CD4-positive, alpha-beta T cell (primary cell): ENCODE data around the gene TTC33. TPM values are rescaled to one million over a fixed set of nuclear protein-coding genes. Genes with fewer than 3 reads are reported as not detected.
A peak's percentile ranks its signal among the peaks of the same experiment; 100 is the strongest.

Experiments used
- ATAC-seq: fragments of 200-7000 bp; cut with Tn5 transposase; one replicate; pipeline ENCODE4 v1.10.0; 2022; ENCODE audit warnings: mild to moderate bottlenecking; ENCODE audit not compliant: poor library complexity
- CTCF ChIA-PET: fragments of 350-600 bp; sonication (Branson Sonifier 250); formaldehyde crosslinking; loops from one replicate; lab custom pipeline; 2021; ENCODE audit warnings: antibody characterized with exemption, inconsistent platforms; lab: Charles Lee
- POLR2A ChIA-PET: fragments of 350-600 bp; sonication (Branson Sonifier 250); formaldehyde crosslinking; loops from one replicate; lab custom pipeline; 2021; ENCODE audit warnings: antibody characterized with exemption, inconsistent platforms; lab: Charles Lee
- DNase-seq, 14 experiments: peaks; one replicate each; pipeline ENCODE4 v3.0.0-alpha.2; 2013 to 2020; ENCODE audit warnings: mixed read lengths in 2 of 14
- H3K27ac ChIP-seq, 2 donors: one replicate each; pipeline versions ENCODE4 v1.5.1 to v1.7.0; 2013; ENCODE audit warnings: low read length in 2 of 2, low read depth in 1 of 2, mild to moderate bottlenecking in 1 of 2
- H3K27me3 ChIP-seq, 2 experiments: 1 replicate in 1 of 2; 2 replicates in 1 of 2; pipeline versions ENCODE4 v1.6.1 to v1.7.0; 2013; ENCODE audit warnings: low read length in 2 of 2, control low read depth in 1 of 2, mild to moderate bottlenecking in 1 of 2, moderate library complexity in 1 of 2; ENCODE audit not compliant: insufficient read depth in 2 of 2, control insufficient read depth in 1 of 2
- H3K36me3 ChIP-seq: one replicate; pipeline ENCODE4 v1.6.1; 2013; ENCODE audit warnings: low read length, control low read depth; ENCODE audit not compliant: insufficient read depth
- H3K4me1 ChIP-seq: one replicate; pipeline ENCODE4 v1.6.1; 2013; ENCODE audit warnings: low read length, control low read depth; ENCODE audit not compliant: insufficient read depth
- H3K4me3 ChIP-seq: one replicate; pipeline ENCODE4 v1.5.1; 2013; ENCODE audit warnings: mild to moderate bottlenecking, low read length, moderate library complexity
- H3K9me3 ChIP-seq, 2 experiments: 1 replicate in 1 of 2; 2 replicates in 1 of 2; pipeline versions ENCODE4 v1.6.1 to v1.7.0; 2013; ENCODE audit warnings: low read length in 2 of 2, mild to moderate bottlenecking in 2 of 2, control low read depth in 1 of 2, moderate library complexity in 1 of 2; ENCODE audit not compliant: control insufficient read depth in 1 of 2, insufficient read depth in 1 of 2
- H3K27ac Mint-ChIP-seq: one replicate; pipeline ENCODE4 v1.8.0; 2020; ENCODE audit warnings: mixed read lengths
- H3K27me3 Mint-ChIP-seq: one replicate; pipeline ENCODE4 v1.8.0; 2021; ENCODE audit warnings: mixed read lengths
- H3K36me3 Mint-ChIP-seq: one replicate; pipeline ENCODE4 v1.8.0; 2021; ENCODE audit warnings: low read depth, mixed read lengths
- H3K4me1 Mint-ChIP-seq: one replicate; pipeline ENCODE4 v1.8.0; 2021; ENCODE audit warnings: low read depth, mixed read lengths
- H3K4me3 Mint-ChIP-seq: one replicate; pipeline ENCODE4 v1.8.0; 2020; ENCODE audit warnings: mild to moderate bottlenecking, mixed read lengths
- H3K9me3 Mint-ChIP-seq: one replicate; pipeline ENCODE4 v1.8.0; 2020; ENCODE audit warnings: mixed read lengths
- intact Hi-C, 2 experiments: fragments of 100-400 bp; cut with DNase I in 1 of 2; cut with micrococcal nuclease in 1 of 2; formaldehyde crosslinking; loops; one replicate each; pipeline versions ENCODE4 v1.15.1 to v1.9.0; 2023 to 2025; cut with DNase I, micrococcal nuclease
- total RNA-seq, 174 experiments: library from RNA in 2 of 174; stranded (reverse) in 2 of 174; gene quantifications; one replicate each; pipeline ENCODE4 v1.2.3 and lab custom pipeline; 2021 to 2026
- TF ChIP-seq, protein P1 (sequence below): fragments of 200-600 bp; IDR thresholded peaks from one replicate; pipeline ENCODE4 v1.8.0; 2022; ENCODE audit warnings: antibody characterized with exemption, mild to moderate bottlenecking

The TTC33 gene
- total RNA-seq, 2 experiments from 2014 or later: 8.7 to 12.0 TPM

DNA sequence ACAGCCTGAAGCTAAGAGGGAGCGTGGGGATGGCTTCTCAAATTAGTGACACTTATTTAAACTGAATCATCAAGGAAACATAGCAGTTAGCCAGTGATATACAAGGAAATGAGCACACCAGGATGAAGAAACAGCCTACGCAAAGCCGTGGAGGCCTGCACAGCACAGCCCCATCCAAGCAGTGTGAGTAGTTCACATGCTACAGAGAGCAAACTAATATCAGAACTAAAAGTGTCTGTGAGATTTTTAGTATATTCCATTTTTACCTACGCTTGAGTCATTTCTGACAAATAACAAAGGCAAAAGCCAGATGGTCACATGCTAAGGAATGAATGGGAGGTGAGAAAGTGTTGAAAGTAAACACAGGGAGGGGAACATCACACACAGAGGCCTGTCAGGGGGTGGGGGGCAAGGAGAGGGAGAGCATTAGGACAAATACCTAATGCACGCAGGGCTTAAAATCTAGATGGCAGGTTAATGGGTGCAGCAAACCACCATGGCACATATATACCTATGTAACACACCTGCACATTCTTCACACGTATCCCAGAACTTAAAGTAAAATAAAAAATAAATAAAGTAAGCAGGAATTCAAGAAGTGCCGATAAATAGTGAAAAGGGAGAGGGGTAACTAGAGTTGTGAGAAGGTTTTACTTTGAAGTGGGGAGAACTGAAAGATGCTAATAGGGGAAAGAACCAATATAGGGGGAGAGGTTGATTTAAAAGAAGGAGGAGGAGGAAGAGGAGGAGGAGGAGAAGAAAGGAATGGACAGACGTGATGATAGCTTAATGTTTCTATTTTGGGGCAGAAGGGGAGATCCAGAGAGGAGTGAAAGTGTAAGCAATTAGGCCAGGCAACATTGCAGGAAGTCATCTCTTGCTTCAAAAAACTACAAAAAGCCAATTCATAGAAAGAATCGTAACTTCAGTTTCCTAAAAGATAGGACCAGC is 177.0 kb downstream of the TTC33 start:
- ATAC-seq (no peak), DNase-seq (peak in 3 of 14 experiments; percentile 20 to 38 (median 31))
- H3K9me3 Mint-ChIP-seq: no peaks in the 10 kb centered on the region
- H3K36me3 Mint-ChIP-seq: no peaks in the 10 kb centered on the region
- H3K27me3 Mint-ChIP-seq: no peaks in the 10 kb centered on the region
- Histone ChIP-seq H3K36me3 (no peaks in the 10 kb centered on the region), H3K9me3 (no peaks in the 10 kb centered on the region), H3K4me1 (peaks cover 6% of the 10 kb centered on the region), H3K27me3 (no peaks in the 10 kb centered on the region), H3K4me3 (peak overlapping the region; percentile 13), H3K27ac (no peak overlapping the region)
- ChIA-PET POLR2A (no interaction called here), CTCF (no interaction called here)
- TF ChIP-seq, protein P1, sequence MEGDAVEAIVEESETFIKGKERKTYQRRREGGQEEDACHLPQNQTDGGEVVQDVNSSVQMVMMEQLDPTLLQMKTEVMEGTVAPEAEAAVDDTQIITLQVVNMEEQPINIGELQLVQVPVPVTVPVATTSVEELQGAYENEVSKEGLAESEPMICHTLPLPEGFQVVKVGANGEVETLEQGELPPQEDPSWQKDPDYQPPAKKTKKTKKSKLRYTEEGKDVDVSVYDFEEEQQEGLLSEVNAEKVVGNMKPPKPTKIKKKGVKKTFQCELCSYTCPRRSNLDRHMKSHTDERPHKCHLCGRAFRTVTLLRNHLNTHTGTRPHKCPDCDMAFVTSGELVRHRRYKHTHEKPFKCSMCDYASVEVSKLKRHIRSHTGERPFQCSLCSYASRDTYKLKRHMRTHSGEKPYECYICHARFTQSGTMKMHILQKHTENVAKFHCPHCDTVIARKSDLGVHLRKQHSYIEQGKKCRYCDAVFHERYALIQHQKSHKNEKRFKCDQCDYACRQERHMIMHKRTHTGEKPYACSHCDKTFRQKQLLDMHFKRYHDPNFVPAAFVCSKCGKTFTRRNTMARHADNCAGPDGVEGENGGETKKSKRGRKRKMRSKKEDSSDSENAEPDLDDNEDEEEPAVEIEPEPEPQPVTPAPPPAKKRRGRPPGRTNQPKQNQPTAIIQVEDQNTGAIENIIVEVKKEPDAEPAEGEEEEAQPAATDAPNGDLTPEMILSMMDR: no peak
- H3K4me1 Mint-ChIP-seq: peaks cover 26% of the 10 kb centered on the region
- intact Hi-C loops: no loop called here
- peak overlapping the region; percentile 74 for H3K4me3 Mint-ChIP-seq
- peak overlapping the region; percentile 14 for H3K27ac Mint-ChIP-seq

DNA sequence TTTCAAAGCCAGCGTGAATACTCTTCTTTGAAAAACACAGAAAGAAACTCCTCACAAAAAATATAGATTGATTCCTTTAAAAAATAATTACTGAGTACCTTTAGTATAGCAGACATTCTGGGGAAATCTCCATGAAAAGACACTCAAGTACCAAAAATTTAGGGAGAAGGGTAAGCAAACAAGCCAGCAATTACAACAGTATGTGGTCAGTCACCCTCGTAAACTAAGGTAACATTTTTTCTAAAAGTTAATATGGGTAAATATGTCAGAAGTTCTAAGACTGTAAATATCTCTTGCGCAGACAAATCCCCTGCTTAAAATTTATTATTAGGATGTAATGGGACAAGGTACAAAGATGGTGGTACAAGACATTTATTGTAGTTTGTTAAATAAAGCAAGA is 178.0 kb downstream of the TTC33 start:
- POLR2A ChIA-PET: no interaction called here
- H3K4me3 ChIP-seq: no peak overlapping the region
- H3K27ac ChIP-seq: no peak overlapping the region
- H3K27me3 ChIP-seq: no peaks in the 10 kb centered on the region
- H3K9me3 ChIP-seq: no peaks in the 10 kb centered on the region
- Mint-ChIP-seq H3K36me3 (no peaks in the 10 kb centered on the region), H3K4me1 (peaks cover 26% of the 10 kb centered on the region), H3K27me3 (no peaks in the 10 kb centered on the region), H3K27ac (no peak overlapping the region), H3K4me3 (no peak overlapping the region), H3K9me3 (no peaks in the 10 kb centered on the region)
- ATAC-seq (no peak), DNase-seq (no peak)
- H3K36me3 ChIP-seq: no peaks in the 10 kb centered on the region
- intact Hi-C loops: no loop called here
- CTCF ChIA-PET: no interaction called here
- peaks cover 6% of the 10 kb centered on the region for H3K4me1 ChIP-seq
- TF ChIP-seq, protein P1: no peak

DNA sequence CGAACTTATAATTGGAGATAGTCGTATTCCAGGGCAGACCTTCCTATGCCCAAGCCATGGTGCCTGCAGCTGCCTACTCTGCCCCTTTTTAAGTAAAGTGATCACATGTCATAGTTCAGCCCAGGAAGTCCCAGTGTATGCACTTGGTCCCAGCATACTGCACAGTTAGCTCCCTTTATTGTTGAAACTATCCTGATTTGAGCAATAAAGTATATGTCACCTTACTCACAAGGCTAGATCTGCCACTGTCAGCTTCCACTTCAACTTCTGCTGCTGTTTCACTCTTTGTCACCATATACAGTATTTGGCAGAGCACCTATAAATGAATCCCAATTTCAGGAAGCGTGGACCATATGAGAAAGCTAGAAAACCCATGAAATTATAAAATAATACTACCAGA is 179.8 kb downstream of the TTC33 start:
- no peak overlapping the region for H3K4me3 ChIP-seq
- ChIA-PET CTCF (no interaction called here), POLR2A (no interaction called here)
- H3K27me3 ChIP-seq: no peaks in the 10 kb centered on the region
- no peak overlapping the region for H3K4me3 Mint-ChIP-seq
- no peaks in the 10 kb centered on the region for H3K36me3 Mint-ChIP-seq
- no peaks in the 10 kb centered on the region for H3K9me3 ChIP-seq
- H3K27ac Mint-ChIP-seq: no peak overlapping the region
- no peak overlapping the region for H3K27ac ChIP-seq
- intact Hi-C loops: no loop called here
- H3K9me3 Mint-ChIP-seq: no peaks in the 10 kb centered on the region
- no peaks in the 10 kb centered on the region for H3K36me3 ChIP-seq
- peaks cover 26% of the 10 kb centered on the region for H3K4me1 Mint-ChIP-seq
- TF ChIP-seq, protein P1: no peak
- H3K4me1 ChIP-seq: peaks cover 6% of the 10 kb centered on the region
- DNase-seq (no peak), ATAC-seq (no peak)
- no peaks in the 10 kb centered on the region for H3K27me3 Mint-ChIP-seq
